OCI-LY7 (cell line): Measurements from ENCODE around the gene BCAS4.

Experiments
- CTCF ChIP-seq: fragments of 200-600 bp; sonication (generic); conservative IDR thresholded peaks from 2 replicates; pipeline ENCODE4 v1.5.1; 2014; ENCODE audit warnings: mild to moderate bottlenecking, antibody characterized with exemption, low read length, moderate library complexity, mixed read lengths
- EZH2phosphoT487 ChIP-seq: fragments of 200-600 bp; sonication (generic); IDR thresholded peaks from 2 replicates; pipeline ENCODE4 v1.6.1; 2018; ENCODE audit warnings: low read depth, borderline replicate concordance, mild to moderate bottlenecking, mixed run types, antibody characterized with exemption, low read length, moderate library complexity, mixed read lengths

DNA sequence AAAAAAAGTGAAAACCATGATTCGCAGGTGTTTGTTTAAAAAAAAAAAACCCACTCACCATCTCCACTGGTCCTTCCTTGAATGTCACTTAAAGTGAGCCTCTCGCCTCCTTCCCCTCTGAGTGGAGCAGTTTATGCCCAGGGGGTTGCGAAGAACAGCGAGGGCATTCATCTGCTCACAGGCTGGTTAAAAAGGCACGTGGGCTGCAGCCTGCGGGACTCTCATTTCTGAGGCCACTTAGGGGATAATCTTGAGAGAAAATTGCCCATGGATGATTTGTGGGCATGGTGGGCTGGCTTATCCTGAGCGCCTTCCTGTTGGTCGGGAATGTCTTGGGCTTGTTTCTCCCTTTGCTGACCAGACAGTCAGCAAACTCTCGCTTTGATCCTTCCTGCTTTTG is 18.9 kb downstream of the BCAS4 start:
- TF ChIP-seq CTCF (no peak), EZH2phosphoT487 (no peak)
